Measurements from ENCODE around the gene ADPRS.

The ADPRS gene

GRCh38 chr1:36123356-36123755 lies 34.7 kb downstream of the ADPRS start:
- no peak for TF ChIP-seq CTCF (IDR thresholded peaks at IDR 0.05)
- Histone ChIP-seq H3K27me3 (ENCODE audit: control insufficient read depth, insufficient read depth, low read length) (no peaks in the 10 kb centered on the region), H3K4me1 (no peaks in the 10 kb centered on the region), H3K9me3 (ENCODE audit: control insufficient read depth, low read length) (no peaks in the 10 kb centered on the region), H2AFZ (no peak overlapping the region), H3K9ac (no peak overlapping the region), H3K79me2 (no peaks in the 10 kb centered on the region), H3K4me2 (ENCODE audit: low read length) (no peak overlapping the region), H3K27ac (no peak overlapping the region), H3K36me3 (ENCODE audit: control insufficient read depth, insufficient read depth, low read length) (no peaks in the 10 kb centered on the region), H3K4me3 (ENCODE audit: low read depth, low read length) (no peak overlapping the region)

- TF ChIP-seq CTCF (IDR thresholded peaks at IDR 0.05), result no peak
- Histone ChIP-seq H3K4me2 (ENCODE audit: low read length) (no peak overlapping the region), H3K4me3 (ENCODE audit: low read depth, low read length) (no peak overlapping the region), H3K27ac (no peak overlapping the region), H3K79me2 (no peaks in the 10 kb centered on the region), H2AFZ (no peak overlapping the region), H3K9me3 (ENCODE audit: control insufficient read depth, low read length) (no peaks in the 10 kb centered on the region), H3K9ac (no peak overlapping the region), H3K36me3 (ENCODE audit: control insufficient read depth, insufficient read depth, low read length) (no peaks in the 10 kb centered on the region), H3K27me3 (ENCODE audit: control insufficient read depth, insufficient read depth, low read length) (no peaks in the 10 kb centered on the region), H3K4me1 (no peaks in the 10 kb centered on the region)
Observed at GRCh38 chr1:36124404-36125128, 35.9 kb downstream of the ADPRS start.

- no peak for TF ChIP-seq CTCF (IDR thresholded peaks at IDR 0.05)
- H3K79me2 ChIP-seq, result no peaks in the 10 kb centered on the region
- H3K27ac ChIP-seq, result no peak within 1 kb of the TSS
- no peaks in the 10 kb centered on the region for H3K4me1 ChIP-seq
- no peaks in the 10 kb centered on the region for H3K36me3 ChIP-seq (ENCODE audit: control insufficient read depth, insufficient read depth, low read length)
- peak within 1 kb of the TSS; percentile 58 for H2AFZ ChIP-seq
- H3K27me3 ChIP-seq (ENCODE audit: control insufficient read depth, insufficient read depth, low read length), result no peaks in the 10 kb centered on the region
- H3K9me3 ChIP-seq (ENCODE audit: control insufficient read depth, low read length), result no peaks in the 10 kb centered on the region
- no peak within 1 kb of the TSS for H3K4me3 ChIP-seq (ENCODE audit: low read depth, low read length)
- H3K4me2 ChIP-seq (ENCODE audit: low read length), result peak within 1 kb of the TSS; percentile 53
- no peak within 1 kb of the TSS for H3K9ac ChIP-seq
Observed at GRCh38 chr1:36125129-36125991, 36.7 kb downstream of the ADPRS start, which contains the start of gene COL8A2. Gene COL8A2 (minus strand): TSS chr1:36125222. CDS start chr1:36100242, 24,980 bp downstream.

GRCh38 chr1:36126005-36126716 lies 37.5 kb downstream of the ADPRS start:
- H3K36me3 ChIP-seq (ENCODE audit: control insufficient read depth, insufficient read depth, low read length), result no peaks in the 10 kb centered on the region
- H3K4me2 ChIP-seq (ENCODE audit: low read length), result no peak overlapping the region
- H3K4me1 ChIP-seq, result no peaks in the 10 kb centered on the region
- TF ChIP-seq CTCF (IDR thresholded peaks at IDR 0.05), result no peak
- no peak overlapping the region for H2AFZ ChIP-seq
- no peaks in the 10 kb centered on the region for H3K27me3 ChIP-seq (ENCODE audit: control insufficient read depth, insufficient read depth, low read length)
- no peaks in the 10 kb centered on the region for H3K9me3 ChIP-seq (ENCODE audit: control insufficient read depth, low read length)
- H3K27ac ChIP-seq, result no peak overlapping the region
- no peaks in the 10 kb centered on the region for H3K79me2 ChIP-seq
- no peak overlapping the region for H3K9ac ChIP-seq
- no peak overlapping the region for H3K4me3 ChIP-seq (ENCODE audit: low read depth, low read length)
